Motor neuron (in vitro differentiated cells): ENCODE results near the gene SRRM2. TPM values are rescaled to one million over a fixed set of nuclear protein-coding genes. Genes with fewer than 3 reads are reported as not detected.
"Not testable (repeated sequence)": the region's sequence is repeated elsewhere in the genome, so short reads cannot be mapped to it uniquely, and the experiment has no call there.

ENCODE experiments used
- ATAC-seq, 8 experiments: fragments of 200-7000 bp; cut with Tn5 transposase; replicated peaks in 6 of 8; 2 replicates each; pipeline ENCODE4 v1.8.0; 2021; ENCODE audit warnings: mild to moderate bottlenecking in 8 of 8, moderate library complexity in 8 of 8
- H3K27ac ChIP-seq, 2 donors: fragments of 250-450 bp; sonication (Bioruptor Pico); 2 replicates each; pipeline ENCODE4 v1.9.0; 2021; ENCODE audit warnings: antibody characterized with exemption in 2 of 2, mild to moderate bottlenecking in 2 of 2, moderate library complexity in 1 of 2
- H3K4me1 ChIP-seq, 2 donors: fragments of 250-450 bp; sonication (Bioruptor Pico); replicated peaks in 1 of 2; 2 replicates each; pipeline ENCODE4 v1.6.1; 2021; ENCODE audit warnings: antibody characterized with exemption in 2 of 2, mild to moderate bottlenecking in 2 of 2, moderate library complexity in 1 of 2
- H3K4me3 ChIP-seq, 5 donors: fragments of 250-450 bp; sonication (Bioruptor Pico); 2 replicates each; pipeline ENCODE4 v1.9.0; 2021; ENCODE audit warnings: antibody characterized with exemption in 5 of 5, mild to moderate bottlenecking in 5 of 5, moderate library complexity in 4 of 5
- WGBS, 10 experiments: fragments of 450-650 bp; shearing (Covaris generic); methylation state at CpG; one replicate each; pipeline ENCODE4 v1.0.0; 2022; 5-methylcytosine and 5-hydroxymethylcytosine counted together
- in situ Hi-C, 9 experiments: fragments of 400-800 bp; cut with MboI; loops; one replicate each; pipeline ENCODE4 v1.15.0; 2021; ENCODE audit warnings: low sequenced_read_pairs in 9 of 9, low pct_unique_long_range_greater_than_20kb in 2 of 9; ENCODE audit not compliant: unreplicated experiment in 9 of 9
- total RNA-seq, 8 experiments: library from RNA; unstranded; fragments of 300-600 nt; gene quantifications; 2 replicates each; pipeline versions ENCODE4 v1.2.3 to v1.2.4, GENCODE V29; 2022

SRRM2 gene
- total RNA-seq, 8 experiments from 2014 or later: 66.4 to 557 (median 130) TPM

DNA sequence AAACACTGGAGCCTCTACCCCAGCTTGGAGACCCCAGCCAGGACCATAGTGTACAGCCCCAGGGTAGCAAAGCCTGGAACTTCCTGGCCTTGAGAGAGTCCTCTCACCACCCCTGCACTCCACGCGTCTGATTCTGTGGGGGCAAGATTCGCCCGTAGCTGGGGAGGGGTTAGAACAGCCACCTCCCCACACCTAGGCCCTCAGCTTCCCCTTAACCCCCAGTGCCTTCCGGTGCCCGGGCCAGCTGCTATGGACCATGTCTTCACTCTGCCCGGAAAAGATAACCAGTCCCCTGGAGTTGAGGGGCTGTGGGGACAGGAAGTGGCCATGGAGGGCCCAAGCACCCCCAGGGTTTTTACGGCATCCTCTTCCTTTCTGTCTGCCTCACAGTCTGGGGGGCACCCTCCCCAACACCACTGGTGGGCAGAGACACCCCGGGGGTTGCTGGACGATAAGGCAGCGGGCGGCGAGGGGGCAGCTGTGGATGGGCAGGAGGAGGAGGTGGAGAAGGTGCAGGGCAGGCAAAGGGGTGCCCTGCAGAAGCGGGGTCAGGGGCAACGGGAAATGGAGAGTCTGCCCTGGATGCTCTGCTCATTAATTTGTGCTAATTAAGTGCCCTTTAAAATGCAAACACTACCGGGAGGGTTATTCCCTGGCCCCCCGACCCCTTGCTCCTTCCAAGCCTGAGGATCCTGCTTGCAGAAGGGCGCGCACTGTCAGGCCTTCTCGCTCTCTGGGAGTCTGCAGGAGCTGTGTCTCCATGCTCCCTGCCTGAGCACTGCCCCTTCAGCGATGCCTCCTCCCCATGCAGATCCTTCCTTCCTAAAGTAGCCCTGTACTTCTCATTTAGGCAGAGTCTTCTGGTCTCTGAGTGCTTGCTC lies 34.8 kb upstream of the SRRM2 start:
- Histone ChIP-seq H3K4me3 (no peak overlapping the region), H3K4me1 (peaks cover 5 to 15% of the 10 kb centered on the region in 2 donors), H3K27ac (no peak overlapping the region)
- 20 to 100% (median 70%) methylated on average over 1 to 6 of the region's 21 CpGs; no CpG with 5 or more reads in 3 of the 10 experiments for WGBS, 10 experiments
- no peak for ATAC-seq
- in situ Hi-C loops: no loop called here

DNA sequence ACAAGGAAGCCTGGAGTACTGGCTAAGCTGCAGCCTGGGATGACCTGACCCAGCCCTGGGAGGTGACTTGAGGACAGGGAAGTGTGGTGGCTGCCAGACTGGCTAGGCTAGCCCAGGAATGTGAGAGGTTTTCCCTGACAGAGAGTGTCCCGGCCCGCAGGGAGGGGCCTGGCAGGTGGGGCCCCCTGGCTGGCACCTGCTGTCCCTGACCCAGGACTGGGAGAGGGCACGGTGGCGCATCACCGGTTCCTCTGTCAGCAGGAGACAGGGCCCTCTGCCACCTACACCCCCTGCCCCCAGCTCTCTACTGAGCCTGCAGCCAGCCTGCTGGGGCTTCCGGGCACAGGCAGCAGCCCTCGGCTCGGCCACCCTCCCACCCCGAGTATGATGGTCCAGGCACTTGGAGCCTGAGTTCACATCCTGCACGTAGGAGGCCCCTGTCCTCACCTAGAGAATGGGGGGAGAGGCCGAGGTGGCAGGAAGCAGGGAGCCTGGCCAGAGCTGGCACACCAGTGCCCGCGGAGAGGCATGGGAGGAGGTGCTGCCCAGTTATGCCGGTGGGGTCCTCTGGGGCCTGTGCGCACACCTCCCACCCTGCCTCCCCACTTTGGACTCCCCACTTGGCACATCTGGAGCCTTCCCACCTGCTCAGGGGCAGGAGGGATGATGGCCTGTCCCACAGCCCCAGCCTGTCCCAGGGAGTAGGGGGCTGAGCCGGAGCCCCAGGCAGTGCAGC lies 32.9 kb upstream of the SRRM2 start:
- no peak overlapping the region for H3K4me3 ChIP-seq
- no peak overlapping the region for H3K27ac ChIP-seq
- in situ Hi-C loops: no loop called here
- H3K4me1 ChIP-seq: peaks cover 5 to 15% of the 10 kb centered on the region in 2 donors
- ATAC-seq: no peak
- WGBS, 10 experiments: no CpG with 5 or more reads among the region's 16 CpGs

- WGBS, 10 experiments: 80 to 100% (median 91%) methylated on average over 1 to 8 of the region's 26 CpGs; no CpG with 5 or more reads in 7 of the 10 experiments
- H3K27ac ChIP-seq: peak within 1 kb of the TSS; percentile 25 to 55
- ATAC-seq: no peak
- peak within 1 kb of the TSS; percentile 44 to 65 (median 47) for H3K4me3 ChIP-seq
- peaks cover 5 to 15% of the 10 kb centered on the region in 2 donors for H3K4me1 ChIP-seq
- in situ Hi-C loops: no loop called here
These were observed 32.4 kb upstream of the SRRM2 start, which contains the start of gene PRSS27 for GRCh38 chr16:2720064-2720457. Gene PRSS27, minus strand, starts transcription at chr16:2720224. Its CDS starts 64 bp downstream, at chr16:2720160.

DNA sequence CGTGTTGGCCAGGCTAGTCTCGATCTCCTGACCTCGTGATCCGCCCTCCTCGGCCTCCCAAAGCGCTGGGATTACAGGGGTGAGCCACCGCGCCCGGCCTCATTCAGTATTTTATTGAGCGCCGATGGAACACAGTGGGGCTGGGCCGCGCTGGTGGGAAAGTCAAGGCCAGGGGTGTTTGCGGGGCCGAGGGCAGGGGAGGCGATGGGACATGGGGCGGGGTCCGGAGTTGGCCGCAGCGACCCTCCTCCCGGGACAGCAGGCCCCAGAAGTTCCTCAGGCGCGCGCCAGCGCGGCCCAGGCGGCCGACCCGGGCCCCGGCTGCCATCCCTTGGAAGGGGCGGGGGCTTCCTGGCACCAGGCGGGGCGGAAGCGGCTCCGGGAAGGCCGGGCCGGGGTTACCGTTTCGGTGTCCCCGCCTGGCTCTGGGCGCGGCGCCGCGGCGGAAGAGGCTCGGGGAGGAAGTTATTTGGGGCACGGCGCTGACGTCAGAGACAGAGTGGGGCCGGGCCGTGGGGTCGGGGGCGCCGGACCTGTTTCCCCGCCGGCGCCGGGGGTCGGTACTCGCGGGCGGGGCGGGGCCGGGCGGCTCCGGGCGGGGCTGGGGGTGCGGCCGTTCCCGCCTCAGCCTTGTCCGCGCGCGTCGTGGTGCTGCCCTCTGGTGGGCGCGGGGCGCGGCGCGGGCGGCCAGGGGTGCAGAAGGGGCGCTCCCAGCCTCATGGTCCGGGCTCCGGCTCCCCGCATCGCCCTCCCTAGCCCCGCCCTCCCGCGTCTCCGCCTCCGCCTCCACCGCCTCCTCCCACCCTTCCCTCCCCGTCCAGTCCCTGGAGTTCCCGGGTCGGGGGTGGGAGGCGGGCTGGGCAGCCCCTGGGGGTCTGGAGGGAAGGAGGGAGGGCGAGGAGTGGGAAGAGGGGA lies 31.5 kb upstream of the SRRM2 start:
- Histone ChIP-seq H3K4me1 (peaks cover 5 to 8% of the 10 kb centered on the region in 2 donors), H3K27ac (peak overlapping the region; percentile 25 to 55), H3K4me3 (peak overlapping the region; percentile 44 to 65 (median 47))
- WGBS, 10 experiments: 0 to 10% (median 0%) methylated on average over 2 to 9 of the region's 99 CpGs; no CpG with 5 or more reads in 6 of the 10 experiments
- in situ Hi-C loops: no loop called here
- peak; percentile 87 to 94 (median 92) for ATAC-seq

- in situ Hi-C loops, H3K4me1 ChIP-seq, ATAC-seq: not testable (repeated sequence)
- Histone ChIP-seq H3K27ac (peak overlapping the region in 1 of 2 donors; percentile 55), H3K4me3 (peak overlapping the region; percentile 44 to 65 (median 47))
- 35 to 100% (median 59%) methylated on average over 1 to 12 of the region's 14 CpGs; no CpG with 5 or more reads in 2 of the 10 experiments for WGBS, 10 experiments
These were observed 30.7 kb upstream of the SRRM2 start for GRCh38 chr16:2721634-2722173.

- Histone ChIP-seq H3K4me3 (no peak overlapping the region), H3K4me1 (peaks cover 5 to 8% of the 10 kb centered on the region in 2 donors), H3K27ac (no peak overlapping the region)
- in situ Hi-C loops: no loop called here
- WGBS, 10 experiments: 29 to 92% (median 76%) methylated on average over 1 to 7 of the region's 7 CpGs; no CpG with 5 or more reads in 2 of the 10 experiments
- ATAC-seq: no peak
These were observed 28.3 kb upstream of the SRRM2 start for GRCh38 chr16:2724088-2724676.

DNA sequence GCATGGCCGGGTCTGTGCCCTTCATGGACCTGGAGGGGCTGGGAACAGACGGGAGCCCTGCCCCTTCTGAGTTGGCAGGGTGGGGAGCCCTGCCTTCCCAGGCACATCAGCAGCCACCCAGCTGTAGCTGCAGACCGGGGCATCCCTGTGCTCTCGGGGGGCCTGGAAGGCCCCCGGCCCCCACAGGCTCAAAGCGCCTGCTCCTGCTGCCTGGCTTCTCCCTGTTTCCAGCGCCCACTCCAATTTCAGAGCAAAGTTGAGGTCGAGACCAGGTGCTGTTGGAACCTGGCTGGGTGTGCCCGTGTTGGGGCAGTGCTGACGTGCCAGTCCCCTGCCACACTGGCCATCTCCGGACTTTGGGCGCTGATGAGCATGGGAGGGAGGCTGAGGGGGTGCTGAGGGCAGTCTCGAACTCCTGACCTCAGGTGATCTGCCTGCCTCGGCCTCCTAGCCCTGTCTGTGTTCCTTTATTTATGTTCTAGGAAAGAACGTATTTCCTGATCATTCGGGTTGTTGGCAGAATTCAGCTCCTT lies 27.6 kb upstream of the SRRM2 start:
- 9 to 88% (median 66%) methylated on average over 1 to 6 of the region's 16 CpGs; no CpG with 5 or more reads in 2 of the 10 experiments for WGBS, 10 experiments
- Histone ChIP-seq H3K4me1 (peaks cover 5 to 6% of the 10 kb centered on the region in 2 donors), H3K27ac (no peak overlapping the region), H3K4me3 (no peak overlapping the region)
- in situ Hi-C loops: no loop called here
- no peak for ATAC-seq

GRCh38 chr16:2726923-2727322 lies 25.5 kb upstream of the SRRM2 start:
- Histone ChIP-seq H3K4me3 (no peak overlapping the region), H3K4me1 (no peaks in the 10 kb centered on the region), H3K27ac (no peak overlapping the region)
- no peak for ATAC-seq
- WGBS, 10 experiments: 27 to 93% (median 74%) methylated on average over 1 to 4 of the region's 5 CpGs; no CpG with 5 or more reads in 4 of the 10 experiments
- in situ Hi-C loops: no loop called here

DNA sequence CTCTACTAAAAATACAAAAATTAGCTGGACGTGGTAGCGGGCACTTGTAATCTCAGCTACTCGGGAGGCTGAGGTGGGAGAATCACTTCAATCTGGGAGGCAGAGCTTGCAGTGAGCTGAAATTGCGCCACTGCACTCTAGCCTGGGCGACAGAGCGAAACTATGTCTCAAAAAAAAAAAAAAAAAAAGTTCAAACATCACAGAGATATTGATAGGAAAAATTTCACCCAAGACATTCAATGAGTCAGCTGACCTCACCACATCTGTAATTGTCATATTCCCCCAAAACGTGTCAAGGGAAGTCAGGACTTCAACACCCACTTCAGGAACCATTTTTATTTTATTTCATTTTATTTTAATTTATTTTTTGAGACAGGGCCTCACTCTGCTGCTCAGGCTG lies 24.4 kb upstream of the SRRM2 start:
- 70 to 100% (median 89%) methylated on average over 1 to 6 of the region's 7 CpGs; no CpG with 5 or more reads in 1 of the 10 experiments for WGBS, 10 experiments
- no peak for ATAC-seq
- in situ Hi-C loops: no loop called here
- H3K4me3 ChIP-seq: no peak overlapping the region
- no peak overlapping the region for H3K27ac ChIP-seq
- H3K4me1 ChIP-seq: no peaks in the 10 kb centered on the region

GRCh38 chr16:2734844-2735515 lies 17.5 kb upstream of the SRRM2 start:
- no peak overlapping the region for H3K4me3 ChIP-seq
- H3K4me1 ChIP-seq: peaks cover 8 to 12% of the 10 kb centered on the region in 2 donors
- no peak overlapping the region for H3K27ac ChIP-seq
- no peak for ATAC-seq
- whole genome bisulfite sequencing, 10 experiments: 66 to 100% (median 83%) methylated on average over 1 to 7 of the region's 10 CpGs; no CpG with 5 or more reads in 3 of the 10 experiments
- in situ Hi-C loops: no loop called here

- Histone ChIP-seq H3K27ac (no peak overlapping the region), H3K4me1 (peaks cover 8 to 13% of the 10 kb centered on the region in 2 donors), H3K4me3 (no peak overlapping the region)
- in situ Hi-C loops: no loop called here
- ATAC-seq: no peak
- WGBS, 10 experiments: 67 to 100% (median 100%) methylated on average over 1 to 6 of the region's 11 CpGs; no CpG with 5 or more reads in 3 of the 10 experiments
These were observed 15.8 kb upstream of the SRRM2 start for GRCh38 chr16:2736476-2737237.
